CD4-positive, alpha-beta T cell (primary cell): ENCODE results near the gene TTLL1. TPM values are rescaled to one million over a fixed set of nuclear protein-coding genes. Genes with fewer than 3 reads are reported as not detected.

ENCODE experiments used
- ATAC-seq: fragments of 200-7000 bp; cut with Tn5 transposase; one replicate; pipeline ENCODE4 v1.10.0; 2022; ENCODE audit warnings: mild to moderate bottlenecking; ENCODE audit not compliant: poor library complexity
- CTCF ChIA-PET: fragments of 350-600 bp; sonication (Branson Sonifier 250); formaldehyde crosslinking; loops from one replicate; lab custom pipeline; 2021; ENCODE audit warnings: antibody characterized with exemption, inconsistent platforms; lab: Charles Lee
- POLR2A ChIA-PET: fragments of 350-600 bp; sonication (Branson Sonifier 250); formaldehyde crosslinking; loops from one replicate; lab custom pipeline; 2021; ENCODE audit warnings: antibody characterized with exemption, inconsistent platforms; lab: Charles Lee
- DNase-seq, 14 experiments: peaks; one replicate each; pipeline ENCODE4 v3.0.0-alpha.2; 2013 to 2020; ENCODE audit warnings: mixed read lengths in 2 of 14
- H3K27ac ChIP-seq, 2 donors: one replicate each; pipeline versions ENCODE4 v1.5.1 to v1.7.0; 2013; ENCODE audit warnings: low read length in 2 of 2, low read depth in 1 of 2, mild to moderate bottlenecking in 1 of 2
- H3K27me3 ChIP-seq, 2 experiments: 1 replicate in 1 of 2; 2 replicates in 1 of 2; pipeline versions ENCODE4 v1.6.1 to v1.7.0; 2013; ENCODE audit warnings: low read length in 2 of 2, control low read depth in 1 of 2, mild to moderate bottlenecking in 1 of 2, moderate library complexity in 1 of 2; ENCODE audit not compliant: insufficient read depth in 2 of 2, control insufficient read depth in 1 of 2
- H3K36me3 ChIP-seq: one replicate; pipeline ENCODE4 v1.6.1; 2013; ENCODE audit warnings: low read length, control low read depth; ENCODE audit not compliant: insufficient read depth
- H3K4me1 ChIP-seq: one replicate; pipeline ENCODE4 v1.6.1; 2013; ENCODE audit warnings: low read length, control low read depth; ENCODE audit not compliant: insufficient read depth
- H3K4me3 ChIP-seq: one replicate; pipeline ENCODE4 v1.5.1; 2013; ENCODE audit warnings: mild to moderate bottlenecking, low read length, moderate library complexity
- H3K9me3 ChIP-seq, 2 experiments: 1 replicate in 1 of 2; 2 replicates in 1 of 2; pipeline versions ENCODE4 v1.6.1 to v1.7.0; 2013; ENCODE audit warnings: low read length in 2 of 2, mild to moderate bottlenecking in 2 of 2, control low read depth in 1 of 2, moderate library complexity in 1 of 2; ENCODE audit not compliant: control insufficient read depth in 1 of 2, insufficient read depth in 1 of 2
- H3K27ac Mint-ChIP-seq: one replicate; pipeline ENCODE4 v1.8.0; 2020; ENCODE audit warnings: mixed read lengths
- H3K27me3 Mint-ChIP-seq: one replicate; pipeline ENCODE4 v1.8.0; 2021; ENCODE audit warnings: mixed read lengths
- H3K36me3 Mint-ChIP-seq: one replicate; pipeline ENCODE4 v1.8.0; 2021; ENCODE audit warnings: low read depth, mixed read lengths
- H3K4me1 Mint-ChIP-seq: one replicate; pipeline ENCODE4 v1.8.0; 2021; ENCODE audit warnings: low read depth, mixed read lengths
- H3K4me3 Mint-ChIP-seq: one replicate; pipeline ENCODE4 v1.8.0; 2020; ENCODE audit warnings: mild to moderate bottlenecking, mixed read lengths
- H3K9me3 Mint-ChIP-seq: one replicate; pipeline ENCODE4 v1.8.0; 2020; ENCODE audit warnings: mixed read lengths
- CTCF ChIP-seq: fragments of 200-600 bp; IDR thresholded peaks from one replicate; pipeline ENCODE4 v1.8.0; 2022; ENCODE audit warnings: antibody characterized with exemption, mild to moderate bottlenecking
- intact Hi-C, 2 experiments: fragments of 100-400 bp; cut with DNase I in 1 of 2; cut with micrococcal nuclease in 1 of 2; formaldehyde crosslinking; loops; one replicate each; pipeline versions ENCODE4 v1.15.1 to v1.9.0; 2023 to 2025; cut with DNase I, micrococcal nuclease
- total RNA-seq, 174 experiments: library from RNA in 2 of 174; stranded (reverse) in 2 of 174; gene quantifications; one replicate each; pipeline ENCODE4 v1.2.3 and lab custom pipeline; 2021 to 2026

Gene TTLL1
- total RNA-seq, 2 experiments from 2014 or later, result 2.6 to 2.8 TPM

DNA sequence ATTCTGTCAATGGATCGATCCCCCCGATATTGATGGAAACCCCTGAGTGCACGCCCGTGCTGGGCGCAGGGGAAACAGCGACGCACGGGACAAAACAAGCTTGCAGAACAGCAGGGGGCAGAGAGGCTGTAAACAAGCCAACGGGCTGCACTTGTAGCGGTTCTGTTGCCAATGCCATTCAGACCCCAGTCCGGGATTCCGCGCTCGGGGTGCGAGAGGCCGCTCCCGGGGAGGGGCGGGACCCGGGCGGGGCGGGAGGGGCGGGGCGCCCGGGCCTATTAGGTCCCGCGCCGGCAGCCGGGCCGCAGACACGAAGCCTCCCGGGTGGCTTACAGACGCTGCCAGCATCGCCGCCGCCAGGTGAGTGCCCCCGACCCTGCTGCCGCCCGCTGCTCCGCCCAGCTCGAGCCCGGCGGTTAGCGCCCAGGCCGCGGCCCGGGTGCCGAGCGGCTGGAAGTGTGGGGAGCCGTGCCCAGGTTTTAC lies 21.3 kb upstream of the TTLL1 start, which contains the start of gene BIK:
TSS of gene BIK (plus strand) at position 307 of the 483 bp plus-strand sequence. CDS start 13,273 bp downstream, outside the sequence.
- CTCF ChIA-PET, result interaction anchor here (1.3 kb wide), 1 partner anchor 20 kb away, joined by 3 read pairs; no protein-coding TSS in a partner anchor
- Mint-ChIP-seq H3K27ac (peak within 1 kb of the TSS; percentile 51), H3K9me3 (no peaks in the 10 kb centered on the region), H3K4me3 (peak within 1 kb of the TSS; percentile 87), H3K27me3 (no peaks in the 10 kb centered on the region), H3K36me3 (no peaks in the 10 kb centered on the region), H3K4me1 (peaks cover 9% of the 10 kb centered on the region)
- Histone ChIP-seq H3K4me1 (peaks cover 14% of the 10 kb centered on the region), H3K9me3 (no peaks in the 10 kb centered on the region), H3K27me3 (no peaks in the 10 kb centered on the region), H3K27ac (no peak within 1 kb of the TSS), H3K4me3 (peak within 1 kb of the TSS; percentile 58), H3K36me3 (no peaks in the 10 kb centered on the region)
- intact Hi-C loops, result loop anchor here (2.0 to 5.0 kb wide), 2 partner anchors 76 to 77 kb away; partner anchors contain the start of gene TTLL12 (in 2 of the 2)
- peak in 13 of 14 experiments; percentile 23 to 72 (median 32) for DNase-seq
- peak; percentile 26 for TF ChIP-seq CTCF
- POLR2A ChIA-PET, result interaction anchor here (0.9 to 1.3 kb wide), 3 partner anchors 26 to 95 kb away, joined by 3 to 6 read pairs (median 6); partner anchors contain the start of genes PACSIN2 and TTLL12
- peak; percentile 48 for ATAC-seq

GRCh38 chr22:43109921-43110443 lies 20.8 kb upstream of the TTLL1 start:
- POLR2A ChIA-PET, result interaction anchor here (0.7 to 1.3 kb wide), 5 partner anchors 14 to 95 kb away, joined by 3 to 6 read pairs (median 4); partner anchors contain the start of genes PACSIN2 and TTLL12
- Histone ChIP-seq H3K27ac (no peak overlapping the region), H3K4me1 (peaks cover 14% of the 10 kb centered on the region), H3K27me3 (no peaks in the 10 kb centered on the region), H3K36me3 (no peaks in the 10 kb centered on the region), H3K9me3 (no peaks in the 10 kb centered on the region), H3K4me3 (peak overlapping the region; percentile 58)
- intact Hi-C loops, result loop anchor here (2.0 to 5.0 kb wide), 2 partner anchors 77 kb away; partner anchors contain the start of gene TTLL12 (in 2 of the 2)
- CTCF ChIA-PET, result interaction anchor here (1.3 kb wide), 1 partner anchor 20 kb away, joined by 3 read pairs; no protein-coding TSS in a partner anchor
- TF ChIP-seq CTCF, result no peak
- Mint-ChIP-seq H3K36me3 (no peaks in the 10 kb centered on the region), H3K4me3 (peak overlapping the region; percentile 87), H3K9me3 (no peaks in the 10 kb centered on the region), H3K27ac (no peak overlapping the region), H3K27me3 (no peaks in the 10 kb centered on the region), H3K4me1 (peaks cover 9% of the 10 kb centered on the region)
- DNase-seq (peak in 1 of 14 experiments; percentile 23), ATAC-seq (peak; percentile 2)

GRCh38 chr22:43109511-43109910 lies 20.3 kb upstream of the TTLL1 start:
- Histone ChIP-seq H3K9me3 (no peaks in the 10 kb centered on the region), H3K27ac (no peak overlapping the region), H3K36me3 (no peaks in the 10 kb centered on the region), H3K4me3 (no peak overlapping the region), H3K27me3 (no peaks in the 10 kb centered on the region), H3K4me1 (peaks cover 14% of the 10 kb centered on the region)
- Mint-ChIP-seq H3K27ac (no peak overlapping the region), H3K4me1 (peaks cover 9% of the 10 kb centered on the region), H3K27me3 (no peaks in the 10 kb centered on the region), H3K4me3 (peak overlapping the region; percentile 55), H3K9me3 (no peaks in the 10 kb centered on the region), H3K36me3 (no peaks in the 10 kb centered on the region)
- TF ChIP-seq CTCF, result no peak
- DNase-seq (no peak), ATAC-seq (no peak)
- CTCF ChIA-PET, result interaction anchor here (1.3 kb wide), 1 partner anchor 19 kb away, joined by 3 read pairs; no protein-coding TSS in a partner anchor
- intact Hi-C loops, result no loop called here
- POLR2A ChIA-PET, result interaction anchor here (0.7 to 0.9 kb wide), 2 partner anchors 14 to 78 kb away, joined by 3 to 4 read pairs; no protein-coding TSS in a partner anchor
